K562 (cell line): Measurements from ENCODE around the gene UGP2. TPM values are rescaled to one million over a fixed set of nuclear protein-coding genes. Genes with fewer than 3 reads are reported as not detected.

Source experiments
- ATAC-seq: fragments of 200-7000 bp; cut with Tn5 transposase; 3 replicates; pipeline ENCODE4 v1.9.1; 2020; ENCODE audit warnings: moderate library complexity
- BruUV-seq: library from RNA; stranded (reverse); fragments of 400-500 nt; replicated peaks from 2 replicates; lab custom pipeline; 2021; lab: Mats Ljungman, UMichigan
- CTCF ChIA-PET: fragments of 300-600 bp; formaldehyde crosslinking; extraction: SDS; loops from one replicate; lab custom pipeline; 2021; ENCODE audit warnings: low intra/inter-chr PET ratio; lab: Yijun Ruan, JAX
- POLR2A ChIA-PET: fragments of 300-600, 350-650 bp; sonication (Branson Sonifier 250); formaldehyde crosslinking; extraction: SDS; loops from one replicate; lab custom pipeline; 2021; ENCODE audit warnings: antibody characterized with exemption, inconsistent platforms; lab: Yijun Ruan, JAX
- DNase-seq, 4 experiments: peaks; one replicate each; pipeline versions ENCODE4 v3.0.0 to v3.0.0-alpha.2; 2011 to 2018; ENCODE audit warnings: low spot score in 3 of 4, mixed read lengths in 3 of 4; ENCODE audit errors: extremely low read depth in 1 of 4
- FAIRE-seq: peaks from 2 replicates; lab custom pipeline; 2011; peaks lifted over from hg19 to GRCh38; lab: Jason Lieb, UNC
- H2AFZ ChIP-seq: 2 replicates; pipeline ENCODE4 v1.6.0; 2011; ENCODE audit warnings: low read depth, low read length, control low read depth, inconsistent platforms
- H3K27ac ChIP-seq: fragments of 200-600 bp; 3 replicates; pipeline ENCODE4 v1.8.0; 2011; ENCODE audit warnings: low read depth, mild to moderate bottlenecking, control low read depth, inconsistent platforms, low read length, moderate library complexity, mixed read lengths; ENCODE audit errors: extremely low read depth
- H3K27me3 ChIP-seq, 2 experiments: fragments of 300-600 bp in 1 of 2; 2 replicates in 1 of 2; 3 replicates in 1 of 2; pipeline versions ENCODE4 v1.6.0 to v1.8.0; 2011; ENCODE audit warnings: inconsistent platforms in 2 of 2, low read length in 2 of 2, mild to moderate bottlenecking in 1 of 2, mixed read lengths in 1 of 2, moderate library complexity in 1 of 2; ENCODE audit not compliant: control insufficient read depth in 2 of 2, insufficient read depth in 2 of 2
- H3K36me3 ChIP-seq: fragments of 300-600 bp; 3 replicates; pipeline ENCODE4 v1.8.0; 2011; ENCODE audit warnings: mild to moderate bottlenecking, low read length, inconsistent platforms; ENCODE audit not compliant: control insufficient read depth, insufficient read depth
- H3K4me1 ChIP-seq, 2 experiments: fragments of 200-600 bp in 1 of 2; replicated peaks in 1 of 2; 2 replicates in 1 of 2; 3 replicates in 1 of 2; pipeline versions ENCODE4 v1.5.1 to v1.8.0; 2011; ENCODE audit warnings: inconsistent platforms in 2 of 2, low read length in 2 of 2, mild to moderate bottlenecking in 1 of 2, mixed read lengths in 1 of 2, moderate library complexity in 1 of 2; ENCODE audit not compliant: control insufficient read depth in 2 of 2, insufficient read depth in 2 of 2
- H3K4me2 ChIP-seq: 2 replicates; pipeline ENCODE4 v1.6.1; 2011; ENCODE audit warnings: low read length, control low read depth, inconsistent platforms, mixed read lengths; ENCODE audit not compliant: insufficient read depth
- H3K4me3 ChIP-seq: fragments of 200-600 bp; sonication (generic), shearing (Covaris generic); 2 replicates; pipeline ENCODE4 v1.5.1; 2016; ENCODE audit warnings: control low read depth, inconsistent platforms
- H3K79me2 ChIP-seq: fragments of 200-600 bp; 3 replicates; pipeline ENCODE4 v1.8.0; 2011; ENCODE audit warnings: low read length, inconsistent platforms; ENCODE audit not compliant: control insufficient read depth, insufficient read depth
- H3K9ac ChIP-seq, 2 experiments: 2 replicates each; pipeline versions ENCODE4 v1.6.0 to v1.6.1; 2011; ENCODE audit warnings: low read depth in 2 of 2, low read length in 2 of 2, control low read depth in 1 of 2, inconsistent platforms in 1 of 2, mild to moderate bottlenecking in 1 of 2, mixed read lengths in 1 of 2; ENCODE audit not compliant: insufficient read depth in 1 of 2
- H3K9me1 ChIP-seq: one replicate; pipeline ENCODE4 v1.6.0; 2011; ENCODE audit warnings: inconsistent platforms, mild to moderate bottlenecking, low read length, moderate library complexity; ENCODE audit not compliant: control insufficient read depth, insufficient read depth
- H3K9me3 ChIP-seq: replicated peaks from 2 replicates; pipeline ENCODE4 v1.5.1; 2011; ENCODE audit warnings: low read depth, low read length, inconsistent platforms; ENCODE audit not compliant: control insufficient read depth, insufficient read depth
- H4K20me1 ChIP-seq: replicated peaks from 2 replicates; pipeline ENCODE4 v1.6.1; 2011; ENCODE audit warnings: low read length, inconsistent platforms, mixed read lengths; ENCODE audit not compliant: control insufficient read depth, insufficient read depth
- ADNP ChIP-seq: fragments of 200-800 bp; sonication (Bioruptor generic); IDR thresholded peaks from 2 replicates; pipeline ENCODE4 v1.6.1; 2016; ENCODE audit warnings: missing genetic modification characterization, missing compliant biosample characterization
- ARNT ChIP-seq, 2 experiments: fragments of 450-650 bp; IDR thresholded peaks; 2 replicates each; pipeline ENCODE4 v1.6.1; 2016; ENCODE audit warnings: mild to moderate bottlenecking in 1 of 2
- ELF4 ChIP-seq: fragments of 450-650 bp; formaldehyde crosslinking; IDR thresholded peaks from 2 replicates; pipeline ENCODE4 v1.4.0; 2022; ENCODE audit warnings: missing genetic modification characterization
- KDM4B ChIP-seq, 2 experiments: fragments of 450-650 bp in 1 of 2; sonication (generic) in 1 of 2; IDR thresholded peaks; 2 replicates each; pipeline ENCODE4 v1.6.1; 2016 to 2017; ENCODE audit warnings: borderline replicate concordance in 2 of 2, antibody characterized with exemption in 1 of 2, low read depth in 1 of 2, mild to moderate bottlenecking in 1 of 2
- NR2C1 ChIP-seq, 2 experiments: fragments of 450-650 bp; IDR thresholded peaks; 2 replicates each; pipeline ENCODE4 v1.6.1; 2017; ENCODE audit warnings: mild to moderate bottlenecking in 2 of 2, antibody characterized with exemption in 1 of 2, inconsistent platforms in 1 of 2, missing compliant biosample characterization in 1 of 2, missing genetic modification characterization in 1 of 2
- POLR2AphosphoS5 ChIP-seq: IDR thresholded peaks from 2 replicates; pipeline ENCODE4 v1.6.1; 2011; ENCODE audit warnings: mild to moderate bottlenecking, low read depth, low read length, moderate library complexity; ENCODE audit not compliant: control insufficient read depth, insufficient read depth
- SAFB ChIP-seq: fragments of 200-400 bp; formaldehyde crosslinking; IDR thresholded peaks from 2 replicates; pipeline ENCODE4 v1.6.1; 2017; ENCODE audit warnings: low read depth, low read length, borderline replicate concordance
- SAP30 ChIP-seq: fragments of 200-600 bp; sonication (generic); IDR thresholded peaks from 2 replicates; pipeline ENCODE4 v1.6.1; 2012; ENCODE audit warnings: borderline replicate concordance, low read depth, mild to moderate bottlenecking, moderate library complexity, low read length, control low read depth, inconsistent platforms; ENCODE audit not compliant: insufficient read depth, poor library complexity, severe bottlenecking
- SETDB1 ChIP-seq: IDR thresholded peaks from one replicate; pipeline ENCODE4 v1.6.1; 2012; ENCODE audit warnings: low read length, control low read depth, inconsistent platforms
- TRIM24 ChIP-seq, 2 experiments: fragments of 450-650 bp; IDR thresholded peaks; 2 replicates each; pipeline ENCODE4 v1.6.1; 2016
- ZNF239 ChIP-seq: fragments of 250-450 bp; sonication (Bioruptor Pico); IDR thresholded peaks from 2 replicates; pipeline ENCODE4 v1.4.0; 2020; ENCODE audit warnings: mild to moderate bottlenecking
- ZNF778 ChIP-seq: fragments of 450-650 bp; formaldehyde crosslinking; IDR thresholded peaks from 2 replicates; pipeline ENCODE4 v1.4.0; 2020; ENCODE audit warnings: mild to moderate bottlenecking, moderate library complexity
- WGBS: fragments of 100-300 bp; shearing (Covaris generic); methylation state at CpG from one replicate; pipeline ENCODE4 v1.1.6; 2016; ENCODE audit warnings: low coverage, mixed read lengths; ENCODE audit not compliant: insufficient coverage; ENCODE audit errors: missing lambda C conversion rate; 5-methylcytosine and 5-hydroxymethylcytosine counted together
- in situ Hi-C: fragments of 300-500 bp; cut with MboI; formaldehyde crosslinking; loops from 4 replicates; pipeline ENCODE4 v1.15.0; 2018; ENCODE audit warnings: inconsistent platforms, mixed read lengths
- intact Hi-C: fragments of 100-400 bp; cut with micrococcal nuclease; formaldehyde crosslinking; loops from 2 replicates; pipeline ENCODE4 v1.14.2; 2022
- polyA plus RNA-seq, 8 experiments: library from polyadenylated mRNA; depleted of rRNA in 4 of 8; stranded (reverse) in 5 of 8; unstranded in 3 of 8; fragments of >200 nt; fragmentation: Nextera tagmentation in 2 of 8; fragmentation: Illumina TruSeq in 1 of 8; extraction: Ambion mirVana in 2 of 8; extraction: Trizol in 1 of 8; gene quantifications; 2 replicates each; pipeline versions ENCODE4 v1.2.1 to v1.2.3, GENCODE V29; 2011 to 2014; ENCODE audit warnings: inconsistent platforms in 1 of 8, missing spikeins in 1 of 8
- total RNA-seq, 7 experiments: library from RNA; depleted of rRNA in 6 of 7; stranded (reverse); fragments of >200 nt in 6 of 7; fragmentation: Illumina TruSeq in 2 of 7; extraction: Trizol in 2 of 7; gene quantifications; 2 replicates each; pipeline versions ENCODE4 v1.2.1 to v1.2.3, GENCODE V29; 2011 to 2021; ENCODE audit warnings: low replicate concordance in 1 of 7
- TF ChIP-seq, protein P1 (sequence below): fragments of 250-450 bp; sonication (Bioruptor Pico); IDR thresholded peaks from 2 replicates; pipeline ENCODE4 v1.5.0; 2022; ENCODE audit warnings: mild to moderate bottlenecking
- TF ChIP-seq, protein P2 (sequence below), 2 experiments: IDR thresholded peaks; 2 replicates each; pipeline ENCODE4 v1.6.1; 2011; ENCODE audit warnings: borderline replicate concordance in 1 of 2, control low read depth in 1 of 2, low read depth in 1 of 2, low read length in 1 of 2, mild to moderate bottlenecking in 1 of 2, mixed read lengths in 1 of 2, moderate library complexity in 1 of 2; ENCODE audit not compliant: insufficient read depth in 1 of 2, insufficient read length in 1 of 2, poor library complexity in 1 of 2, severe bottlenecking in 1 of 2; ENCODE audit errors: extremely low read depth in 1 of 2
- TF ChIP-seq, protein P3 (sequence below): fragments of 250-450 bp; sonication (Bioruptor Pico); IDR thresholded peaks from 2 replicates; pipeline ENCODE4 v1.4.0; 2020; ENCODE audit warnings: borderline replicate concordance

Gene UGP2
- total and polyA plus RNA-seq, 9 of the 15 experiments (the other 6 are each of a cell fraction or from before 2014, with no cell fraction given), result 25.2 to 69.3 (median 58.9) TPM

DNA sequence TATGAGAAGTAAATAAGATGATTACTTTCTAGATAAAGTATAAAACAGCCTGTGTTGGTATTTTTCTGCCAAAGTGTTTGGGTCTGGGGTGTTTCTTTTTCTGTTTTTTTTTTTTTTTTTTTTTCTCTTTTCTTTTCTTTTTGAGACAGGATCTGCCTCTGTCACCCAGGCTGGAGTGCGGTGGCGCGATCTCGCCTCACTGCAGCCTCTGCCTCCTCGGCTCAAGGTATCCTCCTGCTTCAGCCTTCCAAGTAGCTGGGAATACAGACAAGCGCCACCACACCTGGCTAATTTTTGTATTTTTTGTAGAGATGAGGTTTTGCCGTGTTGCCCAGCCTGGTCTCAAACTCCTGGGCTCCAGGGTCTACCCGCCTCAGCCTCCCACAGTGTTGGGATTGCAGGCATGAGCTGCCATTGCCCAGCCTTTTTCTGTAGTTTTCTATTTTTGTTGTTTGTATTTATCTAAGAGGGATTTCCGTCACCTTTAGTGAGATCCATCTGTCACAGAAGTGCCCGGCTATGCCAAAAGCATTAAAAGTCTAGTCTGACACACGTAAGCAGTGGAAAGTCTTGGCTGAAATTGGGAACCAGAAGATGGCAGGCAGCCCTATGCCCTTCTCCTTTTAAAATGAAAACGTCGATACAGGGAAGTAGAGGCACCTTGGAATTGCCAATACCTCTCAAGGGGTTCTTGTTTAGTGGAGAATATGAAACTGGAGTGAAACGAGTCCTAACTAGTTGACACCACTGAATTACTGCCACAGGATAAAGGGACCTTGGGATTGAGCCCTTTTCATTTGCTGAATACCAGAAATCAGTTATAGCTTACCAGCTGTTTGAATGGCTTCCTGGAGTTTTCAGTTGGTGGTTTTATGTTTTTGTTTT is 14.0 kb downstream of the UGP2 start (continued):
- TF ChIP-seq, protein P1, sequence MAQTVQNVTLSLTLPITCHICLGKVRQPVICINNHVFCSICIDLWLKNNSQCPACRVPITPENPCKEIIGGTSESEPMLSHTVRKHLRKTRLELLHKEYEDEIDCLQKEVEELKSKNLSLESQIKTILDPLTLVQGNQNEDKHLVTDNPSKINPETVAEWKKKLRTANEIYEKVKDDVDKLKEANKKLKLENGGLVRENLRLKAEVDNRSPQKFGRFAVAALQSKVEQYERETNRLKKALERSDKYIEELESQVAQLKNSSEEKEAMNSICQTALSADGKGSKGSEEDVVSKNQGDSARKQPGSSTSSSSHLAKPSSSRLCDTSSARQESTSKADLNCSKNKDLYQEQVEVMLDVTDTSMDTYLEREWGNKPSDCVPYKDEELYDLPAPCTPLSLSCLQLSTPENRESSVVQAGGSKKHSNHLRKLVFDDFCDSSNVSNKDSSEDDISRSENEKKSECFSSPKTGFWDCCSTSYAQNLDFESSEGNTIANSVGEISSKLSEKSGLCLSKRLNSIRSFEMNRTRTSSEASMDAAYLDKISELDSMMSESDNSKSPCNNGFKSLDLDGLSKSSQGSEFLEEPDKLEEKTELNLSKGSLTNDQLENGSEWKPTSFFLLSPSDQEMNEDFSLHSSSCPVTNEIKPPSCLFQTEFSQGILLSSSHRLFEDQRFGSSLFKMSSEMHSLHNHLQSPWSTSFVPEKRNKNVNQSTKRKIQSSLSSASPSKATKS (CRISPR knock-in tag), result no peak
- TF ChIP-seq SAP30 (no peak), POLR2AphosphoS5 (no peak)

DNA sequence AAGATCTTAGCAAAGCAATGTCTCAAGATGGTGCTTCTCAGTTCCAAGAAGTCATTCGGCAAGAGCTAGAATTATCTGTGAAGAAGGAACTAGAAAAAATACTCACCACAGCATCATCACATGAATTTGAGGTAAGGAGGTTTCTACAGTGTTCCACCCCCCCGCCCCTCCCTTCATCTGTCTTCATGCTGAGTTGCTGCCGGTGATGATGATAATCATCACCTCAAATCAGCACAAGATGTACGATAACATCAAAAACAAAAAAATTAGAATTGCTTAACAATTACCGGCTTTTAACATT is 14.6 kb downstream of the UGP2 start:
- H3K9me3 ChIP-seq, result no peaks in the 10 kb centered on the region
- peaks cover 50% of the 10 kb centered on the region for H3K36me3 ChIP-seq
- ChIA-PET POLR2A (interaction anchor here (0.9 kb wide), 1 partner anchor 16 kb away, joined by 3 read pairs; no protein-coding TSS in a partner anchor), CTCF (no interaction called here)
- H3K4me1 ChIP-seq, result peaks cover 0 to 26% of the 10 kb centered on the region in 2 experiments; a peak in 3 of 5 replicates
- H3K27ac ChIP-seq, result no peak overlapping the region
- H3K9me1 ChIP-seq, result no peaks in the 10 kb centered on the region
- no TSS peak for BruUV-seq
- H3K27me3 ChIP-seq, result no peaks in the 10 kb centered on the region
- H3K9ac ChIP-seq, result no peak overlapping the region
- no peak overlapping the region for H2AFZ ChIP-seq
- WGBS, result 52% methylated on average over 4 of the region's 5 CpGs
- intact Hi-C loops, result no loop called here
- H3K79me2 ChIP-seq, result peaks cover 47% of the 10 kb centered on the region
- H3K4me3 ChIP-seq, result no peak overlapping the region
- no peak overlapping the region for H3K4me2 ChIP-seq
- ATAC-seq (no peak), FAIRE-seq (no peak), DNase-seq (no peak)
- H4K20me1 ChIP-seq, result peaks cover 8% of the 10 kb centered on the region; the same call in 1 of the 2 replicates
- in situ Hi-C loops, result no loop called here
- TF ChIP-seq SETDB1 (no peak), ELF4 (CRISPR knock-in tag) (no peak), SAFB (no peak), KDM4B (IDR thresholded peaks at IDR 0.05; ENCODE audit: borderline replicate concordance in 2 of 2, low read depth in 1 of 2) (no peak), ZNF239 (CRISPR knock-in tag) (no peak), ADNP (tag) (no peak), TRIM24 (IDR thresholded peaks at IDR 0.05) (no peak), NR2C1 (IDR thresholded peaks at IDR 0.05) (no peak), NR2C1 (tag; IDR thresholded peaks at IDR 0.05) (no peak), ARNT (IDR thresholded peaks at IDR 0.05) (no peak), ZNF778 (CRISPR knock-in tag) (no peak)
- TF ChIP-seq, protein P2, sequence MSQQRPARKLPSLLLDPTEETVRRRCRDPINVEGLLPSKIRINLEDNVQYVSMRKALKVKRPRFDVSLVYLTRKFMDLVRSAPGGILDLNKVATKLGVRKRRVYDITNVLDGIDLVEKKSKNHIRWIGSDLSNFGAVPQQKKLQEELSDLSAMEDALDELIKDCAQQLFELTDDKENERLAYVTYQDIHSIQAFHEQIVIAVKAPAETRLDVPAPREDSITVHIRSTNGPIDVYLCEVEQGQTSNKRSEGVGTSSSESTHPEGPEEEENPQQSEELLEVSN (IDR thresholded peaks at IDR 0.05; ENCODE audit: borderline replicate concordance in 1 of 2, extremely low read depth in 1 of 2, insufficient read depth in 1 of 2, insufficient read length in 1 of 2, low read depth in 1 of 2, low read length in 1 of 2, poor library complexity in 1 of 2, severe bottlenecking in 1 of 2), result no peak
- TF ChIP-seq, protein P3, sequence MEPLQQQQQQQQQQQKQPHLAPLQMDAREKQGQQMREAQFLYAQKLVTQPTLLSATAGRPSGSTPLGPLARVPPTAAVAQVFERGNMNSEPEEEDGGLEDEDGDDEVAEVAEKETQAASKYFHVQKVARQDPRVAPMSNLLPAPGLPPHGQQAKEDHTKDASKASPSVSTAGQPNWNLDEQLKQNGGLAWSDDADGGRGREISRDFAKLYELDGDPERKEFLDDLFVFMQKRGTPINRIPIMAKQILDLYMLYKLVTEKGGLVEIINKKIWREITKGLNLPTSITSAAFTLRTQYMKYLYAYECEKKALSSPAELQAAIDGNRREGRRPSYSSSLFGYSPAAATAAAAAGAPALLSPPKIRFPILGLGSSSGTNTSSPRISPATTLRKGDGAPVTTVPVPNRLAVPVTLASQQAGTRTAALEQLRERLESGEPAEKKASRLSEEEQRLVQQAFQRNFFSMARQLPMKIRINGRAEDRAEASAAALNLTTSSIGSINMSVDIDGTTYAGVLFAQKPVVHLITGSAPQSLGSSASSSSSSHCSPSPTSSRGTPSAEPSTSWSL (CRISPR knock-in tag), result no peak
